Endothelial cell of umbilical vein (primary cell): ENCODE data around the gene E2F4. TPM values are rescaled to one million over a fixed set of nuclear protein-coding genes. Genes with fewer than 3 reads are reported as not detected.

Experiments
- BruUV-seq: library from RNA; stranded (reverse); fragments of 400-500 nt; replicated peaks from 2 replicates; lab custom pipeline; 2021; lab: Mats Ljungman, UMichigan
- CTCF ChIA-PET: fragments of 300-600, 350-600 bp; sonication (Branson Sonifier 250); formaldehyde crosslinking; loops from one replicate; lab custom pipeline; 2021; ENCODE audit warnings: antibody characterized with exemption, inconsistent platforms; lab: Charles Lee
- POLR2A ChIA-PET: fragments of 300-600, 350-600 bp; sonication (Branson Sonifier 250); formaldehyde crosslinking; loops from one replicate; lab custom pipeline; 2021; ENCODE audit warnings: antibody characterized with exemption, inconsistent platforms; lab: Charles Lee
- DNase-seq: peaks from one replicate; pipeline ENCODE4 v3.0.0-alpha.2; 2011; ENCODE audit warnings: low read depth, low spot score
- FAIRE-seq: peaks from 2 replicates; lab custom pipeline; 2011; peaks lifted over from hg19 to GRCh38; lab: Jason Lieb, UNC
- H2AFZ ChIP-seq: 2 replicates; pipeline ENCODE4 v1.6.0; 2012; ENCODE audit warnings: low read depth, low read length, control low read depth, inconsistent platforms
- H3K27ac ChIP-seq: 2 replicates; pipeline ENCODE4 v1.5.1; 2011; ENCODE audit warnings: low read depth, mild to moderate bottlenecking, control low read depth, low read length, moderate library complexity; ENCODE audit not compliant: insufficient read depth
- H3K27me3 ChIP-seq, 2 experiments: 2 replicates each; pipeline versions ENCODE4 v1.6.0 to v1.6.1; 2011; ENCODE audit warnings: low read length in 2 of 2, mixed read lengths in 1 of 2; ENCODE audit not compliant: control insufficient read depth in 2 of 2, insufficient read depth in 2 of 2
- H3K36me3 ChIP-seq, 2 experiments: 2 replicates in 1 of 2; 3 replicates in 1 of 2; pipeline ENCODE4 v1.5.1; 2011; ENCODE audit warnings: low read length in 2 of 2, mild to moderate bottlenecking in 1 of 2, moderate library complexity in 1 of 2; ENCODE audit not compliant: control insufficient read depth in 2 of 2, insufficient read depth in 2 of 2; ENCODE audit errors: extremely low read depth in 1 of 2
- H3K4me1 ChIP-seq: 3 replicates; pipeline ENCODE4 v1.5.1; 2011; ENCODE audit warnings: mild to moderate bottlenecking, low read length; ENCODE audit not compliant: control insufficient read depth, insufficient read depth; ENCODE audit errors: extremely low read depth
- H3K4me2 ChIP-seq: 2 replicates; pipeline ENCODE4 v1.6.1; 2011; ENCODE audit warnings: low read length, control low read depth, mixed read lengths; ENCODE audit not compliant: insufficient read depth
- H3K4me3 ChIP-seq, 3 experiments: fragments of 200-600 bp in 1 of 3; sonication (generic), shearing (Covaris generic) in 1 of 3; replicated peaks in 1 of 3; 2 replicates each; pipeline ENCODE4 v1.5.1; 2011 to 2016; ENCODE audit warnings: control low read depth in 3 of 3, low read length in 3 of 3, mild to moderate bottlenecking in 2 of 3, inconsistent platforms in 1 of 3, low read depth in 1 of 3, moderate library complexity in 1 of 3; ENCODE audit not compliant: insufficient read depth in 1 of 3
- H3K79me2 ChIP-seq: 2 replicates; pipeline ENCODE4 v1.6.0; 2012; ENCODE audit warnings: low read length, inconsistent platforms; ENCODE audit not compliant: control insufficient read depth, insufficient read depth
- H3K9ac ChIP-seq: replicated peaks from 2 replicates; pipeline ENCODE3; 2011; ENCODE audit warnings: low read length, control low read depth; ENCODE audit not compliant: insufficient read depth; ENCODE audit errors: extremely low read depth
- H3K9me1 ChIP-seq: replicated peaks from 3 replicates; pipeline ENCODE4 v1.6.0; 2011; ENCODE audit warnings: mild to moderate bottlenecking, low read length; ENCODE audit not compliant: control insufficient read depth, insufficient read depth; ENCODE audit errors: extremely low read depth
- H3K9me3 ChIP-seq: replicated peaks from 2 replicates; pipeline ENCODE4 v1.5.1; 2012; ENCODE audit warnings: low read length, inconsistent platforms; ENCODE audit not compliant: control insufficient read depth, insufficient read depth
- H4K20me1 ChIP-seq: replicated peaks from 2 replicates; pipeline ENCODE3; 2011; ENCODE audit warnings: mild to moderate bottlenecking, low read length; ENCODE audit not compliant: control insufficient read depth, insufficient read depth; ENCODE audit errors: extremely low read depth
- CTCF ChIP-seq, 2 donors: IDR thresholded peaks; 1 replicate in 1 of 2; 2 replicates in 1 of 2; pipeline ENCODE4 v1.5.1; 2011; ENCODE audit warnings: low read length in 2 of 2, mild to moderate bottlenecking in 2 of 2, moderate library complexity in 2 of 2, control low read depth in 1 of 2, inconsistent platforms in 1 of 2, low read depth in 1 of 2; ENCODE audit not compliant: insufficient read depth in 1 of 2; ENCODE audit errors: extremely low read depth in 1 of 2
- EZH2 ChIP-seq: IDR thresholded peaks from 2 replicates; pipeline ENCODE4 v1.6.1; 2012; ENCODE audit warnings: borderline replicate concordance, low read depth, mild to moderate bottlenecking, moderate library complexity, low read length, inconsistent platforms; ENCODE audit not compliant: severe bottlenecking
- FOS ChIP-seq: IDR thresholded peaks from 2 replicates; pipeline ENCODE4 v1.6.1; 2011; ENCODE audit warnings: mild to moderate bottlenecking, low read length, moderate library complexity, borderline replicate concordance; ENCODE audit not compliant: insufficient read depth
- GATA2 ChIP-seq: IDR thresholded peaks from 2 replicates; pipeline ENCODE4 v1.7.0; 2011; ENCODE audit warnings: low read depth, mild to moderate bottlenecking, moderate library complexity, mixed read lengths, low read length; ENCODE audit not compliant: insufficient read length, insufficient read depth
- JUN ChIP-seq: IDR thresholded peaks from 2 replicates; pipeline ENCODE4 v1.6.1; 2011; ENCODE audit warnings: borderline replicate concordance, low read depth; ENCODE audit not compliant: insufficient read length, insufficient read depth
- MAX ChIP-seq: IDR thresholded peaks from 2 replicates; pipeline ENCODE4 v1.6.1; 2011; ENCODE audit not compliant: insufficient read depth, insufficient read length
- MYC ChIP-seq: IDR thresholded peaks from one replicate; pipeline ENCODE4 v1.6.1; 2011; ENCODE audit warnings: mild to moderate bottlenecking, low read depth, low read length
- POLR2A ChIP-seq: IDR thresholded peaks from 2 replicates; pipeline ENCODE4 v1.6.1; 2012; ENCODE audit warnings: low read depth, mild to moderate bottlenecking, control low read depth, low read length
- POLR2AphosphoS5 ChIP-seq: IDR thresholded peaks from 2 replicates; pipeline ENCODE4 v1.6.1; 2012; ENCODE audit warnings: low read depth, mild to moderate bottlenecking, control low read depth, low read length, moderate library complexity; ENCODE audit not compliant: insufficient read depth
- dilution Hi-C: fragments of 300-500 bp; cut with MboI; formaldehyde crosslinking; loops from one replicate; pipeline ENCODE4 v1.15.0; 2019; ENCODE audit warnings: low sequenced_read_pairs; ENCODE audit not compliant: extremely low pct_ligation_motif_present
- intact Hi-C: fragments of 100-400 bp; cut with micrococcal nuclease; formaldehyde crosslinking; loops from one replicate; pipeline ENCODE4 v1.10.0; 2022
- polyA plus RNA-seq, 4 experiments: library from polyadenylated mRNA; depleted of rRNA in 3 of 4; stranded (reverse) in 3 of 4; unstranded in 1 of 4; fragments of >200 nt; gene quantifications; 2 replicates each; pipeline versions ENCODE4 v1.2.1 to v1.2.3, GENCODE V29; 2011 to 2012; ENCODE audit warnings: missing spikeins in 1 of 4
- total RNA-seq: library from RNA; stranded (reverse); gene quantifications from 2 replicates; pipeline ENCODE4 v1.2.3, GENCODE V29; 2021

E2F4 gene
- total and polyA plus RNA-seq, 2 donors (not counting 3 experiments of a cell fraction or from before 2014, with no cell fraction given) = 112 to 168 TPM

- ChIA-PET CTCF (interaction anchor here (0.9 to 2.6 kb wide), 9 partner anchors 10 to 209 kb away, joined by 3 to 15 read pairs (median 5); partner anchors contain the start of gene FHOD1), POLR2A (interaction anchor here (0.5 to 1.8 kb wide), 6 partner anchors 10 to 590 kb away, joined by 3 to 10 read pairs (median 6); partner anchors contain the start of gene FHOD1)
- Histone ChIP-seq H3K27me3 (no peaks in the 10 kb centered on the region), H4K20me1 (no peaks in the 10 kb centered on the region), H3K9ac (peak within 1 kb of the TSS; percentile 77), H3K36me3 (peaks cover 10 to 38% of the 10 kb centered on the region in 2 experiments), H3K27ac (peak within 1 kb of the TSS; percentile 44), H3K4me1 (peaks cover 18% of the 10 kb centered on the region), H3K4me2 (peak within 1 kb of the TSS; percentile 79), H2AFZ (peak within 1 kb of the TSS; percentile 12), H3K9me3 (no peaks in the 10 kb centered on the region), H3K9me1 (no peaks in the 10 kb centered on the region), H3K79me2 (peaks cover 11% of the 10 kb centered on the region), H3K4me3 (peak within 1 kb of the TSS; percentile 66 to 86 (median 78))
- no TSS peak for BruUV-seq
- peak; percentile 99 for FAIRE-seq
- intact Hi-C loops = loop anchor here (1.0 to 5.0 kb wide), 3 partner anchors 10 to 35 kb away; partner anchors contain the start of genes E2F4 and EXOC3L1
- DNase-seq = peak; percentile 98
- dilution Hi-C loops = no loop called here
- TF ChIP-seq CTCF (IDR thresholded peaks at IDR 0.05; ENCODE audit: extremely low read depth in 1 of 2, insufficient read depth in 1 of 2, low read depth in 1 of 2, low read length in 2 of 2) (peak in 1 of 2 donors; percentile 21), JUN (no peak), POLR2AphosphoS5 (peak; percentile 87), EZH2 (no peak), FOS (no peak), GATA2 (no peak), MYC (no peak), POLR2A (peak; percentile 81), MAX (peak; percentile 62)
Measured at GRCh38 chr16:67226804-67227566, 35.0 kb downstream of the E2F4 start, which contains the start of gene TMEM208. Gene TMEM208 (plus strand): TSS chr16:67227130. CDS start chr16:67227219, 89 bp downstream.
